Measurements from ENCODE around the gene HOXD9.

Gene HOXD9

DNA sequence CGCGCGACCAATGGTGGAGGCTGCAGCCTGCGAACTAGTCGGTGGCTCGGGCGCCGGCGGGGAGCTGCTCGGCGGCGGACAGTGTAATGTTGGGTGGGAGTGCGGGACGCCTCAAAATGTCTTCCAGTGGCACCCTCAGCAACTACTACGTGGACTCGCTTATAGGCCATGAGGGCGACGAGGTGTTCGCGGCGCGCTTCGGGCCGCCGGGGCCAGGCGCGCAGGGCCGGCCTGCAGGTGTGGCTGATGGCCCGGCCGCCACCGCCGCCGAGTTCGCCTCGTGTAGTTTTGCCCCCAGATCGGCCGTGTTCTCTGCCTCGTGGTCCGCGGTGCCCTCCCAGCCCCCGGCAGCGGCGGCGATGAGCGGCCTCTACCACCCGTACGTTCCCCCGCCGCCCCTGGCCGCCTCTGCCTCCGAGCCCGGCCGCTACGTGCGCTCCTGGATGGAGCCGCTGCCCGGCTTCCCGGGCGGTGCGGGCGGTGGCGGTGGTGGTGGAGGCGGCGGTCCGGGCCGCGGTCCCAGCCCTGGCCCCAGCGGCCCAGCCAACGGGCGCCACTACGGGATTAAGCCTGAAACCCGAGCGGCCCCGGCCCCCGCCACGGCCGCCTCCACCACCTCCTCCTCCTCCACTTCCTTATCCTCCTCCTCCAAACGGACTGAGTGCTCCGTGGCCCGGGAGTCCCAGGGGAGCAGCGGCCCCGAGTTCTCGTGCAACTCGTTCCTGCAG lies at the start of gene HOXD9:
Gene HOXD9 (plus strand): TSS at position 37 of the 728 bp plus-strand sequence. CDS start 50 bp downstream, at position 87.
- DNase-seq = no peak

GRCh38 chr2:176072951-176073904 lies 49.3 kb upstream of the HOXD9 start:
- no peak for DNase-seq

GRCh38 chr2:176074919-176075425 lies 47.5 kb upstream of the HOXD9 start:
- DNase-seq = no peak

DNA sequence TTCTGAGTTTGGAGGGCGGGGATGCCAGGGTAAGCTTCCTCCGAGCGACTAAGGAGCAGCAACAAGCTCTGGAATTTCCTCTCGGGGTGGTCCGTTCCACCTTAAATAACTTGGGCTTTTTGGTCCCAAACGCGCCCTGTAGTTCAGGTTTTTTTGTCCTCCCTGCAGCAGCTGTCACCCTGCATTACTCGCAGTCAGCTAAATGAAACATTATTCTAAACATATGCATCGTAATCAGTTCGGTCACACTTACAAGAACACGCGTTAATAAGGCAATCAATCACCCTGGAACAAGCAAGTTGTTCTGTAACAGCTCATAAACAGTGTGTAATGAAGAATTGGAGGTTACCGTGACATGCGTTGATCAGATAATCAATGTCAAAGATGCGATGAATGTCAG lies 47.0 kb upstream of the HOXD9 start:
- no peak for DNase-seq

DNA sequence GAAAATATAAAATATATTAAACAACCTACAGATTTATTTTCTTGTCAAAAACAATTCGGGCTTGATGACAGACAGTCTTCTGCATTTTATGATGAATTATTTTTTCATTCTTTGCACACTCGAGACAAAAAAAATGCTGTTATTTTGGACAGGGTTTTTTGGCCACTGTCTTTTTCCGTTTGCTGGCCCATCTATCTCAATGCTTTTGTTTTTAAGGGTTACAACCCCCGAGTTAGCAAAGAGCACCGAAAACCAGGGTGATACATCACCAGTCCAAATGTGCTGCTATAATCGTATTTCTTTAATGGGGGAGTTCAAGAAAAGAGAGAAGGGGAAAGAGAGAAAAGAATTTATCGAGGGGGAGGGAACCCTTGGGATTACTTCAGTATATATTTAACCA lies 46.5 kb upstream of the HOXD9 start:
- no peak for DNase-seq

GRCh38 chr2:176076796-176077195 lies 45.7 kb upstream of the HOXD9 start:
- DNase-seq = no peak

- no peak for DNase-seq
Measured at GRCh38 chr2:176078541-176079284, 43.8 kb upstream of the HOXD9 start.

GRCh38 chr2:176079285-176079830 lies 43.2 kb upstream of the HOXD9 start:
- DNase-seq = no peak

- DNase-seq = no peak
Measured at GRCh38 chr2:176079831-176080539, 42.5 kb upstream of the HOXD9 start.

- DNase-seq = no peak
Measured at GRCh38 chr2:176080540-176081375, 41.8 kb upstream of the HOXD9 start.

GRCh38 chr2:176081376-176081836 lies 41.1 kb upstream of the HOXD9 start:
- no peak for DNase-seq

GRCh38 chr2:176081837-176082524 lies 40.5 kb upstream of the HOXD9 start:
- no peak for DNase-seq

DNA sequence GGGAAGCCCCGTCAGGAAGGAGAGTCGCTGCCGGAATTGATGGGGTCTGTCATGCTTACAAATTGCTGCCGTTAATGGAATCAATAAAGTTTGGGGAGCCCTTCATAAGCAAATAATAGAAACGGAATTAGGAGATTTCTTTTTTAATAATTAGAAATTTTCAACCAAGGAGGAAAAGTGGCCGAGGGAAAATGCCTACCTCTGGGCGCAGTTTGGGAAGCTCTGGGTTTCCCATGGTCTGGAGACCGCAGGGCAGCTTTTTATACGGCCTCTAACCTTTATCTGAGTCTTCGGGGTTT lies 40.0 kb upstream of the HOXD9 start:
- DNase-seq = no peak

GRCh38 chr2:176082824-176083751 lies 39.4 kb upstream of the HOXD9 start:
- no peak for DNase-seq

DNA sequence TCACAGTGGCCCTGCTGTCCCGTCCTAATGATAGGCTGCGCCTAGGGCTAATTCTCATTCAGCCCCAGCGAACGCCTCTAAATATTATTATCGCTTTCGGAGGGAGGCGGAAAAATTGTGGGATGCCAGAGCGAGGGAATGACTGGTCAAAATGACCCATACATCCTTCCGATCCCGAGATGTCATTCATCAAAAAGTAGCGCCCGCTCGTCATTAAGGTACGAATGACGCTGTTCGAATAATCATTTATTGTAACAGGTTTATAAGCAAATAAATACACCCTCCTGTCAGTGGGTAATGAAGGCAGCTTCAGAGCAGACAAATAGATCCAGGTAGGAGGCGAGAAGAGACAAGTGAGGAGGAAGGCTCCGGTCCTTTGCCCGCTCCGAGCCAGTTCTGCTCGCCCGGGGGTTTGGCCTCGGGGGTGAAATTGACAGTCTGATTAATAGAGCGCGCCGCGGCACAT lies 38.7 kb upstream of the HOXD9 start, which contains the start of gene EVX2:
Gene EVX2 (minus strand): TSS at position 167 of the 466 bp plus-strand sequence. CDS start 186 bp downstream, outside the sequence.
- no peak for DNase-seq

- DNase-seq = no peak
Measured at GRCh38 chr2:176084611-176085119, 37.9 kb upstream of the HOXD9 start.

- no peak for DNase-seq
Measured at GRCh38 chr2:176085120-176085788, 37.3 kb upstream of the HOXD9 start.
